Ureter (tissue), 1 donor: ENCODE results near the gene F7. TPM values are rescaled to one million over a fixed set of nuclear protein-coding genes. Genes with fewer than 3 reads are reported as not detected.
"Not testable (repeated sequence)": the region's sequence is repeated elsewhere in the genome, so short reads cannot be mapped to it uniquely, and the experiment has no call there.

ENCODE experiments used
- DNase-seq: peaks from one replicate; pipeline ENCODE4 v3.0.0-alpha.2; 2020; ENCODE audit warnings: low spot score
- total RNA-seq: library from RNA; stranded (reverse); gene quantifications from one replicate; pipeline ENCODE4 v1.2.4, GENCODE V29; 2023
- donor health status: DM: yes; HTN: yes; CAD: no.

Gene F7
- not detected for total RNA-seq

DNA sequence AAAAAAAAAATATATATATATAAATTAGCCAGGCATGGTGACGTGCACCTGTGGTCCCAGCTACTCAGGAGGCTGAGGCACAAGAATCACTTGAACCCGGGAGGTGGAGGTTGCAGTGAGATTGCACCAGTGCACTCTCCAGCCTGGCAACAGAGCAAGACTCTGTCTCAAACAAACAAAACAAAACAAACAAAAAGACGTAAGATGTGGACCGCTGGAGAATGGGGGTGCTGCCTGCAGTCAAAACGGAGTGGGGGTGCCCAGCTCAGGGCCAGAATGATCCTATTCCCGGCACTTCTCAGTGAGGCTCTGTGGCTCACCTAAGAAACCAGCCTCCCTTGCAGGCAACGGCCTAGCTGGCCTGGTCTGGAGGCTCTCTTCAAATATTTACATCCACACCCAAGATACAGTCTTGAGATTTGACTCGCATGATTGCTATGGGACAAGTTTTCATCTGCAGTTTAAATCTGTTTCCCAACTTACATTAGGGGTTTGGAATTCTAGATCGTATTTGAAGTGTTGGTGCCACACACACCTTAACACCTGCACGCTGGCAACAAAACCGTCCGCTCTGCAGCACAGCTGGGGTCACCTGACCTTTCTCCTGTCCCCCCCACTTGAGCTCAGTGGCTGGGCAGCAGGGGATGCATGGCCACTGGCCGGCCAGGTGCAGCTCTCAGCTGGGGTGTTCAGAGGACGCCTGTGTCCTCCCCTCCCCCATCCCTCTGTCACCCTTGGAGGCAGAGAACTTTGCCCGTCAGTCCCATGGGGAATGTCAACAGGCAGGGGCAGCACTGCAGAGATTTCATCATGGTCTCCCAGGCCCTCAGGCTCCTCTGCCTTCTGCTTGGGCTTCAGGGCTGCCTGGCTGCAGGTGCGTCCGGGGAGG is at the start of gene F7:
TSS of gene F7 (plus strand) at position 760 of the 889 bp plus-strand sequence. CDS start at position 811, 51 bp downstream.
- no peak for DNase-seq

DNA sequence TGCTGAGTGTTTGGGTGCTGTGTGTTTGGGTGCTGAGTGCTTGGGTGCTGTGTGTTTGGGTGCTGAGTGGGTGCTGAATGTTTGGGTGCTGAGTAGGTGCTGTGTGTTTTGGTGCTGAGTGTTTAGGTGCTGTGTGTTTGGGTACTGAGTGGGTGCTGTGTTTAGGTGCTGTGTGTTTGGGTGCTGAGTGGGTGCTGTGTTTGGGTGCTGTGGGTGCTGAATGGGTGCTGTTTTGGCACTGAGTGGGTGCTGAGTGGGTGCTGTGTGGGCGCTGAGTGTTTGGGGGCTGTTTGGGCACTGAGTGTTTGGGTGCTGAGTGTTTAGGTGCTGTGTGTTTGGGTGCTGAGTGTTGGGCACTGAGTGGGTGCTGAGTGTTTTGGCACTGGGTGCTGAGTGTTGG is 48.5 kb upstream of the F7 start:
- DNase-seq, result no peak

DNA sequence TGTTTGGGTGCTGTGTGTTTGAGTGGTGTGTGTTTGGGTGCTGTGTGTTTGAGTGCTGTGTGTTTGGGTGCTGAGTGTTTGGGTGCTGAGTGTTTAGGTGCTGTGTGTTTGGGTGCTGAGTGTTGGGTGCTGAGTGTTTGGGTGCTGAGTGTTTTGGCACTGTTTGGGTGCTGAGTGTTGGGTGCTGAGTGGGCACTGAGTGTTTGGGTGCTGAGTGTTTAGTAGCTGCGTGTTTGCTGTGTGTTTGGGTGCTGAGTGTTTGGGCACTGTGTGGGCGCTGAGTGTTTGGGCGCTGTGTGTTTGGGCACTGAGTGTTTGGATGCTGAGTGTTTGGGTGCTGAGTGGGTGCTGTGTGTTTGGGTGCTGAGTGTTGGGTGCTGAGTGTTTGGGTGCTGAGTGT is 48.0 kb upstream of the F7 start:
- not testable (repeated sequence) for DNase-seq

DNA sequence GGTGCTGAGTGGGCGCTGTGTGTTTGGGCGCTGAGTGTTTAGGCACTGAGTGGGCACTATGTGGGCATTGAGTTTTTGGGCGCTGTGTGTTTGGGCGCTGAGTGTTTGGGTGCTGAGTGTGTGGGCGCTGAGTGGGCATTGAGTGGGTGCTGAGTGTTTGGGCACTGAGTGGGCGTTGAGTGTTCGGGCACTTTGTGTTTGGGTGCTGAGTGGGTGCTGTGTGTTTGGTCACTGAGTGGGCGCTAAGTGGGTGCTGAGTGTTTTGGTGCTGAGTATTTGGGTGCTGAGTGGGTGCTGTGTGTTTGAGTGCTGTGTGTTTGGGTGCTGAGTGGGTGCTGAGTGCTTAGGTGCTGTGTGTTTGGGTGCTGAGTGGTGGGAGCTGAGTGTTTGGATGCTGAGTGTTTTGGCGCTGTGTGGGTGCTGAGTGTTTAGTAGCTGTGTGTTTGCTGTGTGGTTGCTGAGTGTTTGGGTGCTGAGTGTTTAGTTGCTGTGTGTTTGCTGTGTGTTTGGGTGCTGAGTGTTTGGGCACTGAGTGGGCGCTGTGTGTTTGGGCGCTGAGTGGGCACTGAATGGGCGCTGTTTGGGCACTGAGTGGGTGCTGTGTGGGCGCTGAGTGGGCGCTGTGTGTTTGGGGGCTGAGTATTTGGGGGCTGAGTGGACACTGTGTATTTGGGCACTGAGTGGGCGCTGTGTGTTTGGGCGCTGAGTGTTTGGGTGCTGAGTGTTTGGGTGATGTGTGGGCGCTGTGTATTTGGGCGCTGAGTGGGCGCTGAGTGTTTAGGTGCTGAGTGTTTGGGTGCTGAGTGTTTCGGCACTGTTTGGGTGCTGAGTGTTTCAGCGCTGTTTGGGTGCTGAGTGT is 47.2 kb upstream of the F7 start:
- DNase-seq, result no peak

DNA sequence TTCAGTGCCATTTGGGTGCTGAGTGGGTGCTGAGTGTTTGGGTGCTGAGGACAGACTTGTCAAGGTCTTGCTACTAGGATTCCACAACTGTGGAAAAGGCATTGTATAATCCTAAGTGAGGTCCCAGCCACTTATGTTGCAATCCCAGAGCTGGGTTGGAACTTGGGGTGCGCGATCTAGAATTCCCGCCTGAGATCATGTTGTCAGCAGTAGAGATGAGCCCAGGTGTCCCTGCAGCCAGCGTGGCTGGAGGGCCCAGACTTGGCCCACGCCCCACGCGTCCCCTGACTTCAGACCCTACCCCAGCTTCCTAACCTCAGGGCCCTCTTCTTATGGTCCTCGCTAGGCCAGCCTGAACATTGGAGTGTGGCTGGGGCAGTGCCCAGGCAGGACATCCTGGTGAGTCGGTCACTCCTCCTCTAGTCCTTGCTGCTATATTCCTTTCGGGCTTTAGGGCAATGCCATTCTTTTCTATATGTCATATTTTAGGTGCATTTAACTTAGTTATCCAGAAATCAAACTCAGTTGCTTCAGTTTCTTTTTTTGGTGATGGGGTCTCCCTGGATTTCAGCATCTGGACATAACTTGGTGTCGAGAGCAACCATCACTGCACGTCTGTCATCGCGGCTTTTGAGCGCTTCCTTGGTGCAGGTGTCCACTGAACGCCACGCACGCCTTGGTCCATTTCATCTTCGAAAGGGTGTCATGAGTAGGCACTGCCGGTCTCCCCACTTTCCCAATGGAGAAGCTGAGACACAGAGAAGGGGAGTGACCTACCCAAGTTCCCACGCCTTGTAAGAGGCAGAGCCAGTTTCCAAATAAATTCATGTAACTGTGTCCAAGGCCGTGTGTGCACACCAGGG is 46.4 kb upstream of the F7 start:
- DNase-seq, result no peak

DNA sequence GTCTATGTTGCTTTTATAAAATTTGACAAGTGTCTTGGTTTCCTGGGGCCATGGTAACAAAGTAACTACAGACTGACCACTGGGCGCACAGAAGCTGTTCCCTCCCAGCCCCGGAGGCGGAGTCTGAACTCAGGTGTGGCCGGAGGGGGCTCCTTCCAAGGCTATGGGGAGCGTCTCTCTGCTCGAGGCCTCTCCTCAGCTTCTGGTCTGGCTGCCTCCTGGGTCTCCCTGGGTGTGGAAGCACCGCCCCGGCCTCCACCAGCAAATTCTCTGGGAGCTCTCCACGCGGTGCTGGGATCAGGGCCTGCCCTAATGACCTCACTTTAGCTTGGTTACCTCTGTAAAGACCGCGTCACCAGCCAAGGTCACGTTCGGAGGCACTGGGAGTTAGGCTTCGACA is 45.7 kb upstream of the F7 start:
- DNase-seq, result no peak

DNA sequence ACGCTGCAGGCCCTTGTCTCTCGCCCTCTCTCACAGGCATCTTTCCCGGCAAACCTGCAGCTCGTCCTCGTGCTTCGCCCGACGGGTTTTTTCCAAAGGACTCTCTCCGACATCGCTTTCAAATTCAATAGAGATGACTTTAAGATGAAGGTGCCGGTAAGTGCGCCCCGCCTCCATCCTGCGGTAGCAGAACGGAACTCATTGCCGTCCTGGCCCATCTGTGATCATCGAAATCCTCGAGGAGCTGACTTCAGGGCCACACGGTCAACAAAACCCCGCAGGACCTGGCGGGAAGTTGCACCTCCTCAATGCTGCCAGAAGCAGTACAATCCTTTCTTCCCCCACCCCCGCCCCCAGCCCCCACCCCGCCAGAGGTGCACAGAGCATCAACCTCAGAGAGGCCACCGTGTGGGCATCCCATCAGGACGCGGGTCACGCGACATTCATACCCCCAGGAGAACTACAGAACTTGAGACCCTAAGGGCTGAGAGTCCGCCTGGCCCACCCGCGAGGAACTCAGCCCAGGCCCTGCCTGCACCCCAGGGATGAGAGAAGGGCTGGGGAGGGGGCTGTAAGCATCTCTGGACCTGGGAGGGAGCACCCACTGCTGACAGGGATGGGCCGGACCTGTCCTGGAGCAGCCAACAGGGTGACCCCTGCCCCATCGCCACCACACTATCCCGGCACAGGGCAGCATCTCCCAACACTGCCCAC is 44.9 kb upstream of the F7 start:
- DNase-seq, result no peak

DNA sequence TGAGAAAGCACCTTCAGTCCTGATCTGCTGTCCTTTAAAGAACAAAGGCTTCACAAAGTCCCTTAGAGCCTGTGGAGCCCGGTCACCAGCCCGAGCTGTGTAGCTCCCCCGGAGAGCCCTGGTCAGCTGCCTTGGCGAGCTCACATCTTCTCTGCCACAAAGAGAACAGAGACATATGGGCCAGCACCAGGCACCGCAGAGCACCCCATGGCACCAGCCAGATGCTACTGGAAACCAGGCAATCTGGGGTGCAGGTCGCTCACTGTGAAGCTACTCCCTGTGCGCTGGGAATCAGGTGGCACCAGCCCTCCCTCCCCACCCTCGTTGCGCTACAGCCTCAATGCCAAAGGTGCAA is 44.3 kb upstream of the F7 start:
- DNase-seq, result no peak

DNA sequence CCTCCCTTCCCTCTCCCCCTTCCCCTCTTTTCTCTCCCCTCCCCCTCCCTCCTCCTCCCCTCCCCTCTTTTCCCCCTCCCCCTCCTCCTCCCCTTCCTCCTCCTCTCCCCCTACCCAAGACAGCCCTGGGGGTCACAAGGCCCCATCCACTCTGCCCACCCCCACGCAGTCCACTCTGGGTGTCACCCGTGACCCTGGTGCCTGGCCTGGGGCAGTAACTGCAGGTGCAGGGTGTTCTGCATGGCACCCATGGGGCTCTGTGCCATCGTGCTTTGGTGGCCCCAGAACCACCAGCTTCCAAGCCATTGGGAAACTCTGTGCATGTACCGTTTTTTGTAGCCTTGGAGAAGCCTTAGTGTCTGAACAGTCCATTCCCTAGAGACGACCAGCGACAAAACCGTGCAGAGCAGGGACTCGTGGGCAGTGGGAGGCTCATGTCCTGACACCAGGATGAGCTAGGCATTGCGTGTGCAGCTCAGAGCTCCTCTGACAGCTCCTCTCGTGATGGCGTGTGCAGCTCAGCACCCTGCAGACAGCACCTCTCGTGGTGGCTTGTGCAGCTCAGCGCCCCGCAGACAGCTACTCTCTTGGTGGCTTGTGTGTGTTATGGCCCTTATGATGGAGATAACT is 43.7 kb upstream of the F7 start:
- no peak for DNase-seq

DNA sequence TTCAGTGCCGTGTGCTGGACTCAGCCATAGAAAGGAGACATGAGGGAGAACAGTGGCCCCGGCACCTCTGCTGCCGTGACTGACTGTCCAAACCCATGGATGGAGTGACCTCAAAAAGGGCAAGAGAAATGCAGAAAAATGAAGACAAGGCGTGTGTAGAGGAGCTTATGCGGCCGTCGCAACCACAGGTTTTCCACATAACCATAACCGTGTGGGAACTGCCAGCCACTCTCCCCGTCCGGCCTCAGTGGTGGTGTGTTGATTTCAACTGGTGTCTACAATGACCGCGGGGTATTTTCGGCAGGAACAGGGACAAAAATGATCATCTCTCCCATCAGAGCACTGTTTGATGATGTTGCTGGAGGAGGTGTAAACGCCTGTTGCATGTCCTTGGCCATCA is 42.9 kb upstream of the F7 start:
- DNase-seq, result no peak

DNA sequence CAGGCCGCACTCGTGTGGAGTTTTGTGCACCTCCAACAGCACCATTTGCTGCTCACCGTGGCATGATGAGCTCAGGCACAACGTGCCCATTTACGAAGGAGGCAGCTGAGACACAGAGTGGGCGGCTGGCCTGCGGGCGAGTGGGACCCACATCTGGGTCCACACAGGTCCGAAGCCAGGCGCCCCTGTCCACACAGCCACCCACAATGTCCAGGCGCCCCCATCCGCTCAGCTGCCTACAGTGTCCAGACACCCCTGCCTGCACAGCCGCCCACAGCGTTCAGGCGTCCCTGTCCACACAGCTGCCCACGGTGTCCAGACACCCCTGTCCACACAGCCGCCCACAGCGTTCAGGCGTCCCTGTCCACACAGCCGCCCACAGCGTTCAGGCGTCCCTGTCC is 42.5 kb upstream of the F7 start:
- no peak for DNase-seq

DNA sequence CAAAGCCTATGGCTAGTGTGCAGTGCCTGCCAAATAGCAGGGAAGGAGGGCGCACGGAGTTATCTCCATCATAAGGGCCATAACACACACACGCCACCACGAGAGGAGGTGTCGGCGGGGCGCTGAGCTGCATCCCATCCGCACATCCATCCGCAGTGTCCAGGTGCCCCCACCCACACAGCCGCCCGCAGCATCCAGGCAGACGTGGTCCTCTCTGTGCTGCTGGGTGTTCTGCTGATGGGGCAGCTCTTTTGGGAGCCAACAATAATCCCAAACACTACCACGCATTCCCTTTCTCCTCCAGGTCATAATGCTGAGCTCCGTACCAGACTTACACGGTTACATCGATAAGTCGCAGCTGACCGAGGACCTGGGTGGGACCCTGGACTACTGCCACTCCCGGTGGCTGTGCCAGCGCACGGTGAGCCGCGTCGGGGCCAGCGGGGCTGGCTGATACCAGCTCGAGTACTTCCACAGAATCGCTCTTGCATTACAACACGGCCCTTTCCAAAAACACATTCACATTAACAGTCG is 41.5 kb upstream of the F7 start:
- no peak for DNase-seq

DNA sequence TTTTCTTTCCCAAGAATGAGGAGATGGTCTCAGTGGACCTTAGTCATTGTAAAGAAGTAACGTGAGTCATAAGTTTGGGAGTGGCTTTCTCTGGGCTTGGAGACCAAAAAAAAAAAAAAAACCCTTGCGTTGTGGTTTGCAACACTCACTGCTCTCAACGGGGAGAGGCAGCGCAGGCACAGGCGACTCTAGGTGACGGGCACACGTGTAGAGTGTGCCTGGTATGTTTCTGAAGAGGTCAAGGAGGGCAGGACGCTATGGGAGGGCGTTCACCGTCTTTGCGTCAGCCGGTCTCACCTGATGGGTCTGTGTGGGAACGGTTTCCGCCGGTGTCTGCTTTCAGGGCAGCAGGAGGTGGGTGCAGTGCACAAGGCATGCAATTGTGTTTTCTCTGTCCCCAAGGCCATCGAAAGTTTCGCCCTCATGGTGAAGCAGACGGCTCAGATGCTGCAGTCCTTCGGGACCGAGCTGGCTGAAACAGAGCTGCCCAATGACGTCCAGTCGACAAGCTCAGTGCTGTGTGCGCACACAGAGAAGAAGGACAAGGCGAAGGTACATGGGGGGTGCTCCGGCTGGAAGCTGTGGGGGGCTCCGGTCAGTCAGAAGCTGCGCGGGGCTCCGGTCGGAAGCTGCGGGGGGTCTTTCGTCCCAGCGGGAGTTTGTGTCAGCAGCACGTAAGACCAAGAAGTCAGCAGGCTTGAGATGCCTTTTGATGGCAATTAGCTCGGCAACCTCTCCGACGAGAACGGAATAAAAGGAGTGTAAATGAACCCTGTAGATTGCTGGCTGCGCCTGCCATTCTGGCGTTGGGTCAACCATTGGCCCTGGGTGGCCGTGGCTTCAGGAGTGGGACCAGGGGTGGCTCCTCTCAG is 40.8 kb upstream of the F7 start:
- DNase-seq, result no peak

DNA sequence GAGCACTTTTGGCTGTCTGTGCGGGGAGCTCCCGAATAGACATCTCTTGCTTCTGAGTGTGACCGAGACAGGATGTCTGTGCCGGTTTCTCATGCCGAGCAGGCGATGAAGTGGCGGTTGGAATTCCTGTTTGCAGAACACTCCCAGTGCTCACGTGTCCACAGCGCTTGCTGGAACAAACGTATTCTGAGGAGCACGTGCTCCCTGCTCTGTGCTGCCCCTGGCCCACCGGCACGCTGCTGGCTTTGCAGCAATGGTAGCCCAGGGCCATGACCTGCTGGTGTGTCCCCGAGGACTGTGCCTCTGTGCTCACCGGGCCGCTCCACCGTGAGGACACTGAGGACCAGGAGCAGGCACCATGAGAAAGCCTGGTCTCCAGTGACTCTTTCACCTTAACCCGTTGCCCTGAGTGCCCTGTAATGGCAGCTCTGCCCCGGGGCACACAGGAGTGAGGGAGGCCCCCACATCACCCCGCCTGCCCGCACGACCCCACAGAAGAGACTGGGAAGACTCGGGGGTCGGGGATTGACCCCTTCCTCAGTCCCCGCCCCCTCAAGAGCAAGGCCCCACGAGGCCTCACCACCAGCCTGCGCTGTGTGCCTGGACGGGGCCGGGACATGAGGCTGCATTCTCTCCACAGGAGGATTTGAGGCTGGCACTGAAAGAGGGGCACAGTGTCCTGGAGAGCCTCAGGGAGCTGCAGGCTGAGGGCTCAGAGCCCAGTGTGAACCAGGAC is 40.0 kb upstream of the F7 start:
- no peak for DNase-seq

DNA sequence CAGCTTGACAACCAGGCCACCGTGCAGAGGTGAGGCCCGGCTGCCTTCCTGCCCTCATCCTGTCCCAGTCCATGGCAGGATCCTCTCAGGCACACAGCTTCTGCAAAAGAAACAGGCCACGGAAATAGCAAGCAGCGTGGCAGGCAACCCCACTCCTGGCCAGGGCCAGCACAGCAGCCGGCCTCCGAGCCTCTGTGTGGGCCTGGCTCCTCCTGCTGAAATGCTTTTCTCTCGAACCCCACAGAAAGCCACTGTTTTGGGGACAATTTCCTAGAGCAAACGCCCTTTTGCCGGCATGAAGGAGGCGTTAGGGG is 39.5 kb upstream of the F7 start:
- no peak for DNase-seq

DNA sequence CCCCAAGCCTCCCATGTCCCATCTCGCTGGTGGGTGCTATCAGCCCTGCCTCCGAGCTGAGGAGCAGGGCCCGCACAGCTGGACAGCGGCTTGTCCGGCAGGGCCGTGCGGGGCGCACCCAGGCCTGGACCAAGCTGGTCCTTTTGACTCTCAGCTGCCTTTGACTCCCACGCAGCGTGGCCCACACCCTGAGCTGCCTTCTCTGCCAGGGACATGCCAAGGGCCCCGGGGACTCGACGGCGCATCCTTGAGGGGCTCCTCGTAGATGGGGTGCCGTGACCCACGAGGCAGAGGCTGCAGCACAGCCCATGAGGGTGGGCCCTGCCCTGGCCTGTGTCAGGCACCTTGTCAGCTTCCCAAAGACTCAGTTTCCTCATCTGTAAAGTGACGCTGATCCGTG is 38.8 kb upstream of the F7 start:
- no peak for DNase-seq

DNA sequence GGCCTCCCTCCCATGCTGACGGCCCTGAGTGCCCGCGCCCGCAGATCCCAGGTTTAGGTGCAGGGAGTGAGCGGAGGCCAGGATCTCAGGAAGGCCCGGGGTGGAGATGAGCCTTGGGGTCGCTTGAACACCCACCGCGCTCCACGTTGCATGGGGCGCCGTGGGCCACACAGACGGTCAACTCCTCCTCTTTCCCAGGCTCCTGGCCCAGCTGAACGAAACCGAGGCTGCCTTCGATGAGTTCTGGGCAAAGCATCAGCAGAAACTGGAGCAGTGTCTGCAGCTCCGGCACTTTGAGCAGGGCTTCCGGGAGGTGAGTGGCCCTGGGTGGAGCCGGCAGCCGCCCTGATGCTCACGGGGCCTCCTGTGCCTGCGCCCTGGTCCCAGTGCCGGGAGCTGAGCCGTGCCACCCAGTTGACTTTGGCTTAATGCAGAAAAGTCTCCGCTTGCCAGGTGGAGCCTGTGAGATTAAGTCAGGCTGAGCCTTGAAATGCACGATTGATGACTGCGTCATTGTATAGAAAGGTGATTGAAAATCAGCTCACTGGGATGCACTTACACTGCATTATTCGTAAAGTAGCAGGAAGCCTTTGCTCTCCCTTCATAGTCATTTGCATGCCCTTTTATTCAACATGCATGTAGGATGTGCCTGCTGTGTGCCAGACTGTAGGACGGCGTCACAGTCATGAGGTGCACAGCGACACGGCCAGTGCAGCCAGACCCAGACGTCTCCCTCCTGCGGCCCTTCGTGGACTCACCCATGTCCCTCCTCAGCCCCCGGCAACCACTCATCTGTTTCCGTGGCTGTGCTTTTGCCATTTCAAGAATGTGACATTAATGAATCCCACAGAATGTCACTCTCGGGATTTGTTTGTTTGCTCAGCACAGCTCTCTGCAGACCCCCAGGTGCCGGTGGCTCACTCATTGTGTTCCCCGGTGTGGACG is 35.5 kb upstream of the F7 start:
- no peak for DNase-seq

DNA sequence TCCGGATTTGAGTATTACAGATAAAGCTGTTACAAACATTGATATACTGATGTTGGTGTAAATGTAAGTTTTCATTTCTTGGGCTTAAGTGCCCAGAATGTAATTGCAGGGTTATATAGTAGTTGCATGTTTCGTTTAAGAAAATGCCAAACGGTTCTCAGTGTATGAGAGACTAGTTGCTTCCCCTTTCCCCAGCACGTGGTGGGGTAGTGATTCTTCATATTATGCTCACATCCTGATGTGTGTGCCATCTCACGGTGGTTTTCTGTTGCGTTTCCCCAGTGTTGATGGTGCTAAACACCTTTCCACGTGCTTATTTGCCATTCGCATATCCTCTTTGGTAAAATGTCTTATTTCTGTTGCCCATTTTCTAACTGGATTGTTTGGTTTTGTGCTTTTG is 34.7 kb upstream of the F7 start:
- DNase-seq, result no peak
